GM21423 (cell line): ENCODE measurements around the gene TTC21A.

Experiments used
- ATAC-seq: cut with Tn5 transposase; IDR thresholded peaks from one replicate; pipeline ENCODE4 v1.9.1; 2021; ENCODE audit warnings: mild to moderate bottlenecking, moderate library complexity; ENCODE audit not compliant: unreplicated experiment

TTC21A gene

DNA sequence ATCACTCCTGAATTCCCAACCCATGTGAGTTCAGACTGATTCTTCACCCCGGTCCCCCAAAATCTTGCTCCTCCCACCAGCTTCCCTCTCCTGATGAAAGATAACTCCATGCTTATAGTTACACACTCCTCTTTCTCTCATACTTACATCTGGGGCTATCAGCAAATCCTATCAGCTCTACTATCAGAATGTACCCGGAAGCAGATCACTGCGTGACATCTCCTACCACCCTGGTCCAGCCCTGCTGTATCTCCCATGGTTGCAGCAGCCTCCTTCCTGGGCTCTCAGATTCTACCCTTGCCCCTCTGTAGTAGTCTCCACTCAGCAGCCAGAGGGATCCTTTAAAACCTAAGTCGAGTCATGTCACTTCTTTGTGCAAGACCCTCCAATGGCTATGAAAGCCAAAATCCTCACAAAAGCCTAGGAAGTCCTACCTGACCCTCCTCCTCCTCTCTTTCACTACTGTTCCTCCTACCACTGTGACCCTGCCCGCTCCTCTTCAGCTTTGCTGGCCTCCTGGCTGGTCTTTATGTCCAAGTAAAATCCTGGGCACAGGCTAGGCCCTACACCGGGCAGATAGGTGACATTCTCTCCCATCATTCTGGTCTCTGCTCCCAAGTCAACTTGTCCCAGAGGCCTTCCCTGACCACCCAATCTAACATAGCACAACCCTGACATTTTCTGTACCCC lies 68.7 kb downstream of the TTC21A start:
- no peak for ATAC-seq

DNA sequence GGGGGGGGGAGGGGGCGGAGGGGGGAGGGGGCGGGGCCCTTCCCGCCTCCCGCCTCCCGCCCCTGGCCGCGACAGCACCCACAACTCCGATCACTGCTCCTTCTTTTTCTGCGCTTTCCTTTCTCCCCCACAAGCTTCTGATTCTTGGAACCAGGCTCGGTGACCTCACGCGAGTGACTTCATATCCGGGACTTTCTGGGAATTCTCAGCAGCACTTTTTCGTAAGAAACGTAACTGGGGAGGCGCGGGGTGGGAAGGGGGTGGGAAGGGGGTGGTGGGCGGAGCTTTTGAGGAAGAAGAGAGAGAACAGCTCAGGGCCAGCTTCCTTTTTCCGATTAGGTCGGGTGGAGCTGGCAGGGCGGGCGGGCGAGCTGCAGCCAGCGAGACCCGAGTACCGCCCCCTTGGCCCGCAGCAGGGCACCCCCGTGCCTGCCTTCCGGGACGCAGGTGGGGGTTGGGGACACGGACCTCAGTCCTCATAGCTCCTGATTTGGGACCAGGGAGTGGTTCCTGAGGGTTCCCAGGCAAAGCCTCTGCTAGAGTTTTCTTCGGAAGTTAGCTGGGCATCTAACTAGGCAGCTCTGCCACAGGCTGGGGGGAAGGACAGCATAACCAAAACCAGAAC lies 70.3 kb downstream of the TTC21A start:
- peak; percentile 29 for ATAC-seq

DNA sequence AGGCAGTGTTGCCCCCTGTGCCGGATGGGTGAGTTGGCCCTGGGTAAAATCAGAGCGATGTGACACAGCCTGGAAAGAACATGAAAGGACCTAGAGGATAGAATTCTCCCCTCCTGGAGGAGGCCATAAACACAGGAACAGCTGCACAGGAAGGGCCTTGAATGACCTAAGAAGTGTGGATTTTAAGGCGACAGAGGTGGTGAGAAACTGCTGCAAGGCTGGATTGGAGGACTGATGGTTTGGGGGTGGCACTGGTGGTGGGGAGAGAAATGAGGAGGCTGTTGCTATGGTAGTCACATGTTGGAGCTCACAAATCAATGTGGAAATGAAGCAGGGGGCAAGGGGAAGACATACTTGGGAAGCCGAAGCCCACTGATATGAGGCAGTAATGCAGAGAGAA lies 71.1 kb downstream of the TTC21A start:
- ATAC-seq: no peak

DNA sequence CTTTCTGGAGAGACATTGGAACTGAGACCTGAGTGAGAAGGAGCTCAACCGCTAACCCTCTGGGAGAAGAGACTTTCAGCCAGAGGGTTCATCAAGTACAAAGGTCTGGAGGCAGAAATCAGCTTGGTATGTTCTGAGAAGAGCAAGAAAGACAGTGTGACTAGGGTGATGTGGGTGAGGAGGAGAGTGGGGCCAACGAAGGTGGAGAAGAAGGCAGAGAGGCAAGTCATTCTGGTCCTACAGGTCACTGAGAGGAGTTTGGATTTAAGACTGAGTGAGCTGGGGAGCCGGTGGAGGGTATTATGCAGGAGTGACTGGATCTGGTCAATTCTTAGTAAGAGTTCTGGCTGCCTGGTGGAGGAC lies 72.7 kb downstream of the TTC21A start:
- ATAC-seq: no peak

DNA sequence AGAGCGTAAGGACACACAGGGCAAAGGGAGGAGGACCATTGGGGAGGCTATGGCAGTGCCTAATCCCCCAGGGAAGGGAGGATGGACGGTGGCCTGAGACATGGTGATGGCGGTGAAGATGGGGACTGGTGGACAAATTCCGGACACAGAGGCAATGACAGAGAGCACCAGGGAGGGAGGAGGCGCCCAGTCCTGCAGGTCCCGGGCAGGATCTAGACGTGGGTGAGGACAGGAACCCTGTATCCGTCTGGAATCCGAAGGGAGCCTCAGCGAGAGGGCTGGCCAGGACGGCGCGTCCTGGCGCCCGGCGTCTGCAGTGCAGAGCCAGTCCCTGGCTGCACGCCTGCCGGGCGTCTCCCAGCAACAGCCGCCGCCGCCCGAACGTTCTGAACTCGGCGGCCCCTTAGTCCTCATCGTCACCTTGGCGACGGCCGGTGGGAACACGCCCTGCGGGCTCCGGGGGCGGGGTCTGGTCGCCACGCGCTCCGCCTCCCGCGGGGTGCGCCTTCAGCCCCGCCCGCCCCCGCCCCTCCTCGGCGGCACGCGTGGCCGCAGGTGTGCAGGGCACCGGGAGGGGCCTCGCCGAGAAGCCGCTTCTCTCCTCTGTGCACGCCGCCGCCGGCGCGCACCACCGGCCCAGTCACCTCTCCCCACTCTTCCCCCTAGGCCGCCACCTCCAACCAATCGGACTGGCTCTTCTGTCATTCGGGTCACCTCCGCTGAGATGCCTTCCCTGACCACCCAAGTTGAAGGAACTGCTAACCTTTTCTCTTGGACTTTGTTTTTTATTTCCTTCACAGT lies 73.3 kb downstream of the TTC21A start:
- ATAC-seq: peak; percentile 89

DNA sequence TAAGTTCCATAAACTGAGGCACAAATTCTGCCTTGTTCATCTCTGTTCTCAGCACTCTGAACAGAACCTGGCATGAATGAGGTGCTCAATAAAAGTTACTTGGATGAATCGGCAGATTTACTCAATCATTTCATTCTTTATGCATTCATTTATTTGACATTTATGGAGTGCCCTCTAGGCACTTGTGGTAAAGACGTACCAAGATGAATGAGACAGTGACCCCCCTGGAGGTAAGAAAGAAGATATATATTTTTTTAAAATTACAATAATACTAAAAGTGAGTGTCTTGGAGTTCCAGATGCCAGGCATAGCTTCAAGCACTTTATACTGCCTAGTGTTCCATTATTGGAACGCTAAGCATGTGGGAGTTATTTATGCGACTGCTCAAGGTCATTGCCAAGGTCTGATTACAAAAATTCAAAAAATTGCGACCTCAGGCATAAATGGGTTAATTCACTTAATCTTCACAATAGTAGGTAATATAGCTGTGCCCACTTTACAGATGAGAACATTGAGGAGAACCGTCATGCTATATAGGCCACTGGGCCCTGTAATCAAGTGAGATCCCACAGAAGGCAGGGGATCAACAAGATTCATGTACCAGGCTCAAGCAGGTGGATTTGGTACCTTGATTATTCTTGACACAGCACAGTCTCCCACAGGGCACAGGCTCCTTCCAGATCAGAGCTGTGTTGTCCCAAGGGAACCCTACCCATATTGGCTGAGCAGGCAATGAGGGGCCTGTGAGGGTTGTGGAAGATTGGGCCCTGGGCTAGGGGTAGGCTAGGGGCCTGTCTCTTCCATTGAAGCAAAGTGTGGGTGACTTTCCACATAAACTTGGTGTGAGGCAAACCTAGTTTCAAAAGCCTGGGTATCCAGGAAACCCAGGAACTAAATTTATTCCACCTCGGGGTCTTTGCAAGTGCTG lies 74.2 kb downstream of the TTC21A start:
- no peak for ATAC-seq

DNA sequence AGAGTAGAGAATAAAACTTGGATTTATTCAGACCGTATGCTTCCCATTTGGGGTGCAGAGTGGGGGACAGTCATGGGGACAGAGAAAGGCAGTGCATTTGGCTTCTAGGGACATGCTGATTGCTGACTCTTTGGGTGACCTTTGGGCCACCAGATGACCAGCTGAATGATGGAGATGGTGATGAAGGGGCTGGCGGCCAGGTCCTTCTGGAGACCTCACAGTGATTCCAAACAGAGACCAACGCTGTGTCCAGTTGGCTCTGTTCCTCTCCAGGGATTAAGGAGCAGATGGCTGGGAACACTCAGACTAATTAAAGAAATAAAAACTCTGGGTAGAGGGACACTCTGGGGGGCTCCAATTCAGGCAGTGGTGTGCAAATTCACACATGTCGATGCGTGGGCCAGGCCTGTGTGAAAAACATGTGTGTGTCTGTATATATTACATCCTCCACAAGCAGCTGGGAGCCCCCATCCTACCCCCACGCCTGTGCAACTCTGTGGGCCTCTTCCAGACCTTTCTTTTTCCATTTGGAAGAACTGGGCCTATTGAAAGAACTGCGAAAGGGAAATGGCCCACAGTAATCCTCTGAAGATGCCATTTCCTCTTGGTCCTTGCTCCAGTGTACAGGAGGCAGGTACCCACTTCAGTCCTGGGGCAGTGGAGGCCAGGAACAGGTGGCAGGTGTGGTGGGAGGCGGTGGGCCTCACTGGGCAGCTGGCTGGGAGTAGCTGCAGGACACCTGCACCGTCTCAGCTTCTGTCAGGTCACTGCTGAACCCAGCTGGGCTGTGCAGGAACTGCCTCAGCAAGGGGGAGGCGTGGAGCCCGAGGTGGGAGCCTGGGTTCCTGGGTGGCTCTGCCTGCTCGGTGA lies 76.0 kb downstream of the TTC21A start:
- ATAC-seq: no peak

DNA sequence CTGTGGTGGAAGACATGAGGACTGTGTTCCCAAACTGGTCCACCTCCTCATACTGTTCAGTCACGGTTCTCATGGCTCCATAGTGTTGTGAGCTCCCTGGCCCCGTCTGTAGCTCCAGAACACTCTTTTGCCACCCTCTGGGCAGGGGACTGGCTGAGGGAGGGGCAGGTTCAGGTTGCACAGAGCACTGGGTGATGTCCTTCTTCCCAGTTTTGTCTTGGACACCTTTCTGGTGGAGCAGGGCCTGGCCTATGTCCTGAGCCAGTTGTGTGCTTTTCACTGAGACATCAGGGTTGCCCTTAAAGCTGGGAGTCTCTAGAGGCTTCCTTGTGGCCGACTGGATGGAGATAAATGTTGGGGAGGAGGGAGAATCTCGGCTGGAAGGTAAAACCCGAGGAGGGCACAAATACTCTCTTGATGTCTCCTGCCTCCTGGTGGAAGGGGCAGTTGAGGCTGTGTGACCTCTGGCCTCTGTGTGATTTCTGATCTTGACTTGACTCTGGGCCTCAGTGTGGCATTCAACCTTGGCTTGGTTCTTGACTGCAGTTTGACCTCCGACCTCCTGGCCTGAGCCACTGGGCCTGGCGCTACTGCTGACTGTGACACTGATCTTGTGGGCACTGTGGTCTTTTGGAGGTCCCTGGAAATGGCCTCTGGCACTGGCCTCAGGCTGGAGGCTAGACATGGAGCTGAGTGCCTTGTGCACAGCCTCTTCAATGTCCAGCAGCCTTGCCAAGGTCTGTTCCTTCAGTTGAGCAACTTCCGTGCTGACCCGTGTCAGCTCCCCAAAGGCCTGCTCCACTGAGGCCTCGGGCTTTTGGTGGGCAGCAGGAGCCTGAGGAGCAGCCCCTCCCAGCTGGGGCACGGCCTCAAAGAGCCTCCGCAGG lies 76.8 kb downstream of the TTC21A start:
- ATAC-seq: no peak

DNA sequence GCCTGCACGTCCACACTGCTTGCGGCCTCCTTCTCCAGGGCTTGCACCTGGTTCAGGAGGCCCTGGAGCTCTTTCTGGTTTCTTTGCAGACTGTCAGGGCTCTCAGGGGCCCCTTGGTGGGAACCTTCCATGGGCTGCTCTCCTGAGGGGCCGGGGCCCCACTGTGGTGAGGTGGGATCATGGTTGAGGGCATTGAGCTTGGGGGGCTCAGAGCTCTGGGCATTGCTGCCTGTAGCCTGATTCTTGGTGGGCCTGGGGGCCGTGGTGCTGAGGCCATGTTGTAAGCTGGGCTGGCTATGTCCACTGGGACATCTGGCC lies 77.4 kb downstream of the TTC21A start:
- no peak for ATAC-seq

DNA sequence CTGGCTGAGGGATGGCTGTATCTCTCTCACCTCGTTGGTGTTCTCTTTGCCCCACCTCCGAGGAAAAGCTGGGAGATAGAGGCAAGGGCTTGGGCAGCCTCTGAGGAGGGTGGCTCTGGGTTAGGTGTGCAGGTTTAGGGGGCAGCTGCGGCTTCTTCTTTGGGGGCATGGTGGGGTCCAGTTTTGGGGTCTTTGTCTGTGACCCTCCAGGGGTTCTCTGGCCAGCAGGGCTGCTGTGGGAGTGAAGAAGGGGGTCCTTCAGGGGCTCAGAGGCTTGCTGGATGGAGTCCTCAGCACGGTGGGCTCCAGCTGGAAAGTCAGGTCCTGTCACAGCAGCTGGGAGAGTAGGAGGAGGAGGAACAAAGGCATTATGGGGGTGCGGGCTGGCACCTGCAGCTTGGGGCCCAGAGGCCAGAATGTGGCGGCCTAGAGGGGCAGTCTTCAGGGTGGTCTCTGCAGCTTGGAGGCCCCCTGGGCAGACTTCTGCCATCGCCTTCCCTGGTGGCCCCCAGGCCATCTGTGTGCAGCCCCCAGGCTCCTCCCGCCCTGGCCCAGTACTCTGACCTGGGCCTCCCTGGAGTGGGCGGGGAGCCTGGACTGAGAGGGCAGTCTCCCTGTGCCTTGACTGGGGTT lies 78.0 kb downstream of the TTC21A start:
- ATAC-seq: no peak

DNA sequence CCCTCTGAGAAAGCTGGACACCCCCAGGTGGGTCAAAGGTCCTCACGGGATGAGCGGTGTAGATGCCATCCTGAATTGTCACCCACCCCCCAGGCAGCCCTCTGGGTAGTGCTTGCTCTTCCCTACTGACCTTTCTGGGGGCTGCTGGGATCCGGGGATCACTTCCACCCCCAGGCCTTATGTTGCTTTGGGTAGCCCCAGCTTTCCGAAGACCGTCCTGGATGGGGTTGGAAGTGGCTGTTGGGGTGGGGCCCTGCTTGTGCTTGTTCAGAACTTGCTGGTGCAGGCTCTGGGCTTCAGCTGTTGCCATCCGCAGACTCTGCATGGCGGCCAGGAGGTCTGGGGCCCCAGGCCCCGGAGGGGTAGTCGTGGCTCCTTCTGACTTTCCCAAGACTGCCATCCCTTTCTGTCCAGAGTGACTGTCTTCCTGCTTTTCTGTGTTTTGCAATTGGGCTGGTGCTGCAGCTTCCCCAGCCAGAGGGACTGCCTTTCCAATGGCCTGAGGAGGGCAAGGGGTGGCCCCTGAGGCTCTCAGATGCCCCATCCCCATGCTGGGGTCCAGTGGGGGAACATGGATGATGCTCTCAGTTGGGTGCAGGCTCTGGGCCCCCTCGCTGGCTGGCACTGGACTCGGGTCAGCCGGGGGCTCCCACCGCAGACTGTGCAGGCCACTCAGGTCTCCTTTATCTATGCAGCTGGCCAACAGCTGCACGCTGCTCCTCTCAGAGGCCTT lies 78.6 kb downstream of the TTC21A start:
- no peak for ATAC-seq

DNA sequence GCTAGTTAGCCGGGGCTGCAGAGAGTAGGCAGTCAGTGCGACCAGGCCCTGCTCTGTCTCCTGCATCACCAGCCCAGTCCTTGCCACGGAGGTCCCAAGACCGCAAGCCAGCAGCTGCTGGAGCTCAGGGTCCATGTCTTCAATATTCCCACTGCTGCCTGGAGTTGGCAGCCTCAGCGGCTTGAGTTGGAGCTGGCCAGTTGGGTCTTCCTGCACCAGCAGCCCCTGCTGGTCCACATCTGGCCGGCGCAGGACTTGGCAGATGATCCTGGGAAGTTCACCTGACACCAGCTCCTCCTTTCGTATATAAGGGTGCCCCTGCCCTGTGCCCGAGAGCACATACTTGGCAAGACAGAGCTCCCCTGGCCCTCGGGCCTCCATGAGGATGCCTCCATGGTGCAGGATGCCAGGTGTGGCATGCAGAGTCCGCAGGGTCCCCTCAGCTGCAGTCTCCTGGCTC lies 79.2 kb downstream of the TTC21A start:
- ATAC-seq: no peak

DNA sequence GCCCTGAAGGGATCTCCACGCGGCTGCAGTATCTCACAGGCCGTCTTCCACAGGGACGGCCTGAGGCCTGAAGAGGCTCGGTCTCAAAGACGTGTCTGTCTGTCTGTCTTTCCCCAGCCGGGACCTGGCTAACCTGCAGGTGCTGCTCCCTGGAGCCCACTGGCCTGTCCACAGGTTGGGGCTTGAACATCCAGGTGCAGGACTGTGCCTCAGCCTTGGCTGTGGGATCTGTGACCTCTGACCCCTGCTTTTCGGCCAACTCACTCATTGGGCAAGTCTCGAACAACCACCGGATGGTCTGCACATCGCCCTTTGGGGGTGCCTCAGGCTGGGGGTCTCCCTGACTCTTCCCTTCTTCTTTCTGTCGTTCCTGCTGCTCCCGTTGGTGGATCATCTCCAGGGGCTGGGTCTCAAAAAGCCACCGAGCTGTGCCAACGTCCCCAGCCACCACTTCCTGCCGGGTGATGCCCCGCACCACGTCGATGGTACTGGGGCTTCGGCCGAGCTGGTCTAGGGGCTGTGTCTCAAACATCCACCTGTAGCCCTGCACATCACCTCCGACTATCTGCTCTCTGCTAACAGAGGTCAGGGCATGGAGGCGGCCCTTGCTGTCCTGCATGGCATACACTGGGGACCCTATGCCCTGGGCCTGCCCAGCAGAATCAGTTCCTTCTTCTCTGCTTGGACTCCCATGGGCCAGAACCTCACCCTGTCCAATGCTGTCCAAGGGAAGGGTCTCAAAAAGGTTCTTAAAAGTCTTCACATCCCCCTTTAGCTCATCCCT lies 80.1 kb downstream of the TTC21A start:
- no peak for ATAC-seq
